Thyroid gland (tissue), 4 donors: ENCODE data around the gene GLIS1.

Source experiments
- POLR2A ChIP-seq, 2 donors: fragments of 450-650 bp; IDR thresholded peaks; one replicate each; pipeline ENCODE4 v1.6.1; 2017; ENCODE audit warnings: antibody characterized with exemption in 2 of 2, mild to moderate bottlenecking in 2 of 2, moderate library complexity in 1 of 2
- TF ChIP-seq, protein P1 (sequence below), 6 experiments: fragments of 200-600 bp in 3 of 6; fragments of 450-650 bp in 3 of 6; sonication (generic) in 3 of 6; IDR thresholded peaks; one replicate each; pipeline ENCODE4 v1.5.1; 2016 to 2019; ENCODE audit warnings: antibody characterized with exemption in 6 of 6, mild to moderate bottlenecking in 2 of 6, inconsistent platforms in 1 of 6, moderate library complexity in 1 of 6

DNA sequence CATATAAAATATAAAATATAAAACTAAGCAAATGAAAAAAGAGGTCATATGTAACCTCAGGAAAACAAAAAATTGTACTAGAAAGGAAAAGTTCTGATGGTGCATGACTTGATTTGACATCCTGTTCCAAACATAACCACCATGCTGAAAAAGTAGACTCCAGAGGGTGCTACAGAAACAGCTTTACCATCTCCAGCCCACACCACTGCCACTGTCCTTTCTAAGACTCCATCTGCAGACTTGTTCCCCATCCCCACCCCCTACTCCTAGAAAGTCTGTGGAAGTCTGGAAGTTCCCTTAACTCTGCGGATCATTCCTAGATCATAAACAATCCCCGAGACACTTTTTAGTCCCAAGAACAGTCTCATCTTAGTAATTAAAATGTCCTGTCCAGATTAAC, 20.5 kb downstream of the GLIS1 start:
- TF ChIP-seq, protein P1, sequence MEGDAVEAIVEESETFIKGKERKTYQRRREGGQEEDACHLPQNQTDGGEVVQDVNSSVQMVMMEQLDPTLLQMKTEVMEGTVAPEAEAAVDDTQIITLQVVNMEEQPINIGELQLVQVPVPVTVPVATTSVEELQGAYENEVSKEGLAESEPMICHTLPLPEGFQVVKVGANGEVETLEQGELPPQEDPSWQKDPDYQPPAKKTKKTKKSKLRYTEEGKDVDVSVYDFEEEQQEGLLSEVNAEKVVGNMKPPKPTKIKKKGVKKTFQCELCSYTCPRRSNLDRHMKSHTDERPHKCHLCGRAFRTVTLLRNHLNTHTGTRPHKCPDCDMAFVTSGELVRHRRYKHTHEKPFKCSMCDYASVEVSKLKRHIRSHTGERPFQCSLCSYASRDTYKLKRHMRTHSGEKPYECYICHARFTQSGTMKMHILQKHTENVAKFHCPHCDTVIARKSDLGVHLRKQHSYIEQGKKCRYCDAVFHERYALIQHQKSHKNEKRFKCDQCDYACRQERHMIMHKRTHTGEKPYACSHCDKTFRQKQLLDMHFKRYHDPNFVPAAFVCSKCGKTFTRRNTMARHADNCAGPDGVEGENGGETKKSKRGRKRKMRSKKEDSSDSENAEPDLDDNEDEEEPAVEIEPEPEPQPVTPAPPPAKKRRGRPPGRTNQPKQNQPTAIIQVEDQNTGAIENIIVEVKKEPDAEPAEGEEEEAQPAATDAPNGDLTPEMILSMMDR (IDR thresholded peaks at IDR 0.05) = no peak
- no peak for TF ChIP-seq POLR2A (IDR thresholded peaks at IDR 0.05)
